Nephron (organoid): ENCODE results near the gene SPOPL.

Experiments
- H3K27ac Mint-ChIP-seq, 3 experiments: 2 replicates each; pipeline ENCODE4 v1.8.0; 2020; ENCODE audit warnings: mixed read lengths in 3 of 3, mild to moderate bottlenecking in 2 of 3, moderate library complexity in 1 of 3
- H3K27me3 Mint-ChIP-seq: 2 replicates; pipeline ENCODE4 v1.8.0; 2021; ENCODE audit warnings: low read depth, mild to moderate bottlenecking, moderate library complexity, mixed read lengths
- H3K36me3 Mint-ChIP-seq: 2 replicates; pipeline ENCODE4 v1.8.0; 2020; ENCODE audit warnings: low read depth, mixed read lengths
- H3K4me1 Mint-ChIP-seq: 2 replicates; pipeline ENCODE4 v1.8.0; 2020; ENCODE audit warnings: mixed read lengths
- H3K4me3 Mint-ChIP-seq, 3 experiments: 2 replicates each; pipeline ENCODE4 v1.8.0; 2020; ENCODE audit warnings: mild to moderate bottlenecking in 3 of 3, mixed read lengths in 3 of 3, moderate library complexity in 2 of 3
- H3K9me3 Mint-ChIP-seq: 2 replicates; pipeline ENCODE4 v1.8.0; 2020; ENCODE audit warnings: mixed read lengths
- TF ChIP-seq, protein P1 (sequence below), 3 experiments: fragments of 200-600 bp; sonication (generic); IDR thresholded peaks; one replicate each; pipeline ENCODE4 v1.5.0; 2021; ENCODE audit warnings: antibody characterized with exemption in 3 of 3; ENCODE audit not compliant: unreplicated experiment in 3 of 3

Gene SPOPL

GRCh38 chr2:138504092-138504491 is 2.5 kb downstream of the SPOPL start:
- TF ChIP-seq, protein P1, sequence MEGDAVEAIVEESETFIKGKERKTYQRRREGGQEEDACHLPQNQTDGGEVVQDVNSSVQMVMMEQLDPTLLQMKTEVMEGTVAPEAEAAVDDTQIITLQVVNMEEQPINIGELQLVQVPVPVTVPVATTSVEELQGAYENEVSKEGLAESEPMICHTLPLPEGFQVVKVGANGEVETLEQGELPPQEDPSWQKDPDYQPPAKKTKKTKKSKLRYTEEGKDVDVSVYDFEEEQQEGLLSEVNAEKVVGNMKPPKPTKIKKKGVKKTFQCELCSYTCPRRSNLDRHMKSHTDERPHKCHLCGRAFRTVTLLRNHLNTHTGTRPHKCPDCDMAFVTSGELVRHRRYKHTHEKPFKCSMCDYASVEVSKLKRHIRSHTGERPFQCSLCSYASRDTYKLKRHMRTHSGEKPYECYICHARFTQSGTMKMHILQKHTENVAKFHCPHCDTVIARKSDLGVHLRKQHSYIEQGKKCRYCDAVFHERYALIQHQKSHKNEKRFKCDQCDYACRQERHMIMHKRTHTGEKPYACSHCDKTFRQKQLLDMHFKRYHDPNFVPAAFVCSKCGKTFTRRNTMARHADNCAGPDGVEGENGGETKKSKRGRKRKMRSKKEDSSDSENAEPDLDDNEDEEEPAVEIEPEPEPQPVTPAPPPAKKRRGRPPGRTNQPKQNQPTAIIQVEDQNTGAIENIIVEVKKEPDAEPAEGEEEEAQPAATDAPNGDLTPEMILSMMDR (IDR thresholded peaks at IDR 0.05; ENCODE audit: unreplicated experiment in 3 of 3), result no peak
- Mint-ChIP-seq H3K27ac (peak overlapping the region in 2 of 3 experiments; percentile 3 to 5), H3K9me3 (no peaks in the 10 kb centered on the region), H3K4me1 (peaks cover 33% of the 10 kb centered on the region), H3K36me3 (no peaks in the 10 kb centered on the region), H3K4me3 (peak overlapping the region; percentile 96 to 99 (median 97)), H3K27me3 (no peaks in the 10 kb centered on the region)

DNA sequence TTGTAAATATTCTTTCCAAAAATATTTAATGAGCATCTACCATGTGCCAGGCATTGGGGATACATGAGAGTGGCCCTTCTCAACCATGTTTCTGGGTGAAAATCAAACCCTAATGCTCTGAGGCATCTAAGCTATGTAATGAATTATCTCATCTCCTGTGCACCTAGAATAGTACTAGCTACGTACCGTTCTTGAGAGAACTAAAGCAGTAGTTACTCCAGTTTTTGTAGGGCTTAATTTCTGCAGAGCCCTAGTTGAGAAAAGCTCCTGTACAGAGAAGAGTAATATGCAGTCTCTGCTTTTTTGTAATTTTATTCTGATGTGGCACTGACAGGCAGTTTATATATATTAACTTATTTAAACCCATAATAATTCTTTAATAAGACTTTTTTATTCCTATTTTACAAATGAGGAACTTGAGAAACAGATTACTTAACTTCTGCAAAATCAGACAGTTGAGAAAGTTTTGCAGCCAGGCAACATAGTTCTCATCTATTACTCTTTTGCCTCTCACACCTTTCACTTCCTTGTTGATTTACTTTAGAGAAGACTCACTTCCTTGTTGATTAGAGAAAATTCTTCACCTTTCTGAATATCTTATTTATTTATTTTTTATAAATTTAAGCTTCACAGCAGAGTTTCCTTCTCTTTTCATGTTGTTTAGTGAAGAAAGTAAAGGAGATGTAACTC is 3.1 kb downstream of the SPOPL start:
- Mint-ChIP-seq H3K9me3 (no peaks in the 10 kb centered on the region), H3K27ac (peak overlapping the region in 1 of 3 experiments; percentile 5), H3K4me3 (peak overlapping the region; percentile 13 to 99 (median 56)), H3K36me3 (no peaks in the 10 kb centered on the region), H3K4me1 (peaks cover 33% of the 10 kb centered on the region), H3K27me3 (no peaks in the 10 kb centered on the region)
- TF ChIP-seq, protein P1 (IDR thresholded peaks at IDR 0.05; ENCODE audit: unreplicated experiment in 3 of 3), result no peak

DNA sequence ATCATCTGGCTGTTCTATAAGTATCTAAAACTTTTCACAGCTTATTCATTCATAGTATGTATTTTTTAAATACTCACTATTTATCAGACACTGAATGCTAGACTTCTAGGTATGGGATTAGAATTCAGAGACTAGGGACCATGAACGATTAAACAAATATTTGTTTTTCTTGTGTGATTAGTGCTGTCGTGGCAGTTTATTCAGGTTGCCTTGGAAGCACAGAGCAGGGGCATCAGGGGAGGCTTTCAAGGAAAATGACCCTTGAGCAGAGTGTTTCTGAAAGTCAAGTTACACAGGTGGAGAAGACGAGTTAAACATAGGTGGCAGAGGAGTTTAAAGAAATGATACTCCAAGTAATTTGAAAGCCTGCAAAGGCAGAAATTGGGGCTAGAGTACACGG is 5.7 kb downstream of the SPOPL start:
- H3K36me3 Mint-ChIP-seq, result peaks cover 4% of the 10 kb centered on the region
- peaks cover 28% of the 10 kb centered on the region for H3K4me1 Mint-ChIP-seq
- TF ChIP-seq, protein P1 (IDR thresholded peaks at IDR 0.05; ENCODE audit: unreplicated experiment in 3 of 3), result no peak
- no peaks in the 10 kb centered on the region for H3K27me3 Mint-ChIP-seq
- H3K27ac Mint-ChIP-seq, result no peak overlapping the region
- no peaks in the 10 kb centered on the region for H3K9me3 Mint-ChIP-seq
- H3K4me3 Mint-ChIP-seq, result no peak overlapping the region

- no peaks in the 10 kb centered on the region for H3K9me3 Mint-ChIP-seq
- H3K36me3 Mint-ChIP-seq, result peaks cover 11% of the 10 kb centered on the region
- no peak overlapping the region for H3K4me3 Mint-ChIP-seq
- H3K4me1 Mint-ChIP-seq, result peaks cover 21% of the 10 kb centered on the region
- TF ChIP-seq, protein P1 (IDR thresholded peaks at IDR 0.05; ENCODE audit: unreplicated experiment in 3 of 3), result no peak
- H3K27me3 Mint-ChIP-seq, result no peaks in the 10 kb centered on the region
- H3K27ac Mint-ChIP-seq, result no peak overlapping the region
Measured at GRCh38 chr2:138510319-138510718, 8.7 kb downstream of the SPOPL start.

GRCh38 chr2:138512672-138513071 is 11.1 kb downstream of the SPOPL start:
- peaks cover 11% of the 10 kb centered on the region for H3K36me3 Mint-ChIP-seq
- no peaks in the 10 kb centered on the region for H3K27me3 Mint-ChIP-seq
- TF ChIP-seq, protein P1 (IDR thresholded peaks at IDR 0.05; ENCODE audit: unreplicated experiment in 3 of 3), result no peak
- H3K9me3 Mint-ChIP-seq, result no peaks in the 10 kb centered on the region
- no peak overlapping the region for H3K4me3 Mint-ChIP-seq
- H3K4me1 Mint-ChIP-seq, result peaks cover 18% of the 10 kb centered on the region
- no peak overlapping the region for H3K27ac Mint-ChIP-seq

GRCh38 chr2:138514173-138514572 is 12.6 kb downstream of the SPOPL start:
- Mint-ChIP-seq H3K9me3 (no peaks in the 10 kb centered on the region), H3K36me3 (peaks cover 11% of the 10 kb centered on the region), H3K4me1 (peaks cover 24% of the 10 kb centered on the region), H3K27me3 (no peaks in the 10 kb centered on the region), H3K4me3 (no peak overlapping the region), H3K27ac (no peak overlapping the region)
- TF ChIP-seq, protein P1 (IDR thresholded peaks at IDR 0.05; ENCODE audit: unreplicated experiment in 3 of 3), result no peak
